Measurements from ENCODE around the gene MCMBP. TPM values are rescaled to one million over a fixed set of nuclear protein-coding genes. Genes with fewer than 3 reads are reported as not detected.

Gene MCMBP
- total and polyA plus RNA-seq, 2 donors (not counting 1 experiment from before 2014, with no cell fraction given): 27.1 to 36.0 TPM

- no peak for TF ChIP-seq EZH2 (IDR thresholded peaks at IDR 0.05; ENCODE audit: borderline replicate concordance, insufficient read depth, low read depth, low read length, poor library complexity, severe bottlenecking)
- TF ChIP-seq CTCF (IDR thresholded peaks at IDR 0.05): no peak
- Histone ChIP-seq H3K27me3 (replicated peaks in 1 of 4; ENCODE audit: control extremely low read depth in 1 of 4, control insufficient read depth in 3 of 4, insufficient read depth in 4 of 4, low read length in 3 of 4) (no peaks in the 10 kb centered on the region), H3K9ac (ENCODE audit: low read length) (no peak overlapping the region), H3K36me3 (replicated peaks in 1 of 2; ENCODE audit: control extremely low read depth in 1 of 2, control insufficient read depth in 1 of 2, extremely low read depth in 1 of 2, insufficient read depth in 2 of 2, low read length in 1 of 2) (peaks cover 15 to 59% of the 10 kb centered on the region in 2 experiments), H3K9me3 (ENCODE audit: control extremely low read depth in 1 of 3, control insufficient read depth in 2 of 3, insufficient read depth in 1 of 3, low read length in 2 of 3) (no peaks in the 10 kb centered on the region), H3K79me2 (ENCODE audit: control insufficient read depth, insufficient read depth, low read length) (peaks cover 4% of the 10 kb centered on the region), H3K4me2 (replicated peaks; ENCODE audit: low read depth, low read length, poor library complexity, severe bottlenecking) (no peak overlapping the region), H3K27ac (ENCODE audit: low read length in 2 of 2) (no peak overlapping the region), H3K4me1 (ENCODE audit: control insufficient read depth in 2 of 2, insufficient read depth in 2 of 2, low read length in 2 of 2) (peaks cover 4 to 5% of the 10 kb centered on the region in 2 donors), H2AFZ (ENCODE audit: insufficient read depth, low read depth, low read length, poor library complexity, severe bottlenecking) (no peak overlapping the region), H4K20me1 (ENCODE audit: control insufficient read depth, insufficient read depth, low read length, poor library complexity, severe bottlenecking) (no peaks in the 10 kb centered on the region), H3K4me3 (ENCODE audit: control extremely low read depth in 1 of 5, extremely low read depth in 1 of 5, insufficient read depth in 1 of 5, low read depth in 2 of 5, low read length in 4 of 5) (no peak overlapping the region)
- Mint-ChIP-seq H3K4me1 (peaks cover 10% of the 10 kb centered on the region), H3K4me3 (no peak overlapping the region), H3K27ac (no peak overlapping the region), H3K27me3 (no peaks in the 10 kb centered on the region), H3K9me3 (ENCODE audit: insufficient read depth) (no peaks in the 10 kb centered on the region)
- DNase-seq (no peak), ATAC-seq (ENCODE audit: low read depth) (no peak)
- ChIA-PET CTCF (interaction anchor here (0.7 kb wide), 1 partner anchor 100 kb away, joined by 3 read pairs; no protein-coding TSS in a partner anchor), POLR2A (interaction anchor here (0.6 kb wide), 1 partner anchor 43 kb away, joined by 3 read pairs; no protein-coding TSS in a partner anchor)
- 100% methylated on average over 1 of the region's 3 CpGs for WGBS (ENCODE audit: insufficient coverage)
- intact Hi-C loops (cut with micrococcal nuclease): no loop called here
These were observed 22.7 kb downstream of the MCMBP start for GRCh38 chr10:119849944-119850343.

- intact Hi-C loops (cut with micrococcal nuclease): no loop called here
- no peak overlapping the region for H3K27ac ChIP-seq (ENCODE audit: low read length in 2 of 2)
- H4K20me1 ChIP-seq (ENCODE audit: control insufficient read depth, insufficient read depth, low read length, poor library complexity, severe bottlenecking): no peaks in the 10 kb centered on the region
- no peak overlapping the region for H3K4me2 ChIP-seq (replicated peaks; ENCODE audit: low read depth, low read length, poor library complexity, severe bottlenecking)
- peaks cover 4 to 5% of the 10 kb centered on the region in 2 donors for H3K4me1 ChIP-seq (ENCODE audit: control insufficient read depth in 2 of 2, insufficient read depth in 2 of 2, low read length in 2 of 2)
- peaks cover 10% of the 10 kb centered on the region for H3K4me1 Mint-ChIP-seq
- peaks cover 4% of the 10 kb centered on the region for H3K79me2 ChIP-seq (ENCODE audit: control insufficient read depth, insufficient read depth, low read length)
- H3K27ac Mint-ChIP-seq: no peak overlapping the region
- H3K27me3 ChIP-seq (replicated peaks in 1 of 4; ENCODE audit: control extremely low read depth in 1 of 4, control insufficient read depth in 3 of 4, insufficient read depth in 4 of 4, low read length in 3 of 4): no peaks in the 10 kb centered on the region
- no peak overlapping the region for H2AFZ ChIP-seq (ENCODE audit: insufficient read depth, low read depth, low read length, poor library complexity, severe bottlenecking)
- H3K4me3 ChIP-seq (ENCODE audit: control extremely low read depth in 1 of 5, extremely low read depth in 1 of 5, insufficient read depth in 1 of 5, low read depth in 2 of 5, low read length in 4 of 5): no peak overlapping the region
- H3K4me3 Mint-ChIP-seq: no peak overlapping the region
- ATAC-seq (ENCODE audit: low read depth): no peak
- peaks cover 15 to 65% of the 10 kb centered on the region in 2 experiments for H3K36me3 ChIP-seq (replicated peaks in 1 of 2; ENCODE audit: control extremely low read depth in 1 of 2, control insufficient read depth in 1 of 2, extremely low read depth in 1 of 2, insufficient read depth in 2 of 2, low read length in 1 of 2)
- no peaks in the 10 kb centered on the region for H3K27me3 Mint-ChIP-seq
- H3K9ac ChIP-seq (ENCODE audit: low read length): no peak overlapping the region
- DNase-seq: no peak
- POLR2A ChIA-PET: interaction anchor here (0.6 kb wide), 1 partner anchor 42 kb away, joined by 3 read pairs; no protein-coding TSS in a partner anchor
- CTCF ChIA-PET: interaction anchor here (1.8 kb wide), 1 partner anchor 10 kb away, joined by 12 read pairs; no protein-coding TSS in a partner anchor
- WGBS (ENCODE audit: insufficient coverage): 97% methylated on average over 5 of the region's 6 CpGs
- H3K9me3 ChIP-seq (ENCODE audit: control extremely low read depth in 1 of 3, control insufficient read depth in 2 of 3, insufficient read depth in 1 of 3, low read length in 2 of 3): no peaks in the 10 kb centered on the region
- TF ChIP-seq CTCF (IDR thresholded peaks at IDR 0.05) (no peak), EZH2 (IDR thresholded peaks at IDR 0.05; ENCODE audit: borderline replicate concordance, insufficient read depth, low read depth, low read length, poor library complexity, severe bottlenecking) (no peak)
- H3K9me3 Mint-ChIP-seq (ENCODE audit: insufficient read depth): no peaks in the 10 kb centered on the region
These were observed 23.4 kb downstream of the MCMBP start for GRCh38 chr10:119849031-119849789.

All from B cell (primary cell).